GM12865 (cell line): ENCODE data around the gene POLR2C.
"Not testable (repeated sequence)": the region's sequence is repeated elsewhere in the genome, so short reads cannot be mapped to it uniquely, and the experiment has no call there.

Source experiments
- DNase-seq: peaks from one replicate; pipeline ENCODE4 v3.0.0; 2010; ENCODE audit warnings: low read depth
- H3K4me3 ChIP-seq: 2 replicates; pipeline ENCODE4 v1.5.1; 2011; ENCODE audit warnings: mild to moderate bottlenecking, low read depth, low read length, control low read depth
- TF ChIP-seq, protein P1 (sequence below): IDR thresholded peaks from 2 replicates; pipeline ENCODE4 v1.5.1; 2011; ENCODE audit warnings: low read length, control low read depth, low read depth, inconsistent platforms; ENCODE audit not compliant: insufficient read depth; ENCODE audit errors: missing control alignments

Gene POLR2C

DNA sequence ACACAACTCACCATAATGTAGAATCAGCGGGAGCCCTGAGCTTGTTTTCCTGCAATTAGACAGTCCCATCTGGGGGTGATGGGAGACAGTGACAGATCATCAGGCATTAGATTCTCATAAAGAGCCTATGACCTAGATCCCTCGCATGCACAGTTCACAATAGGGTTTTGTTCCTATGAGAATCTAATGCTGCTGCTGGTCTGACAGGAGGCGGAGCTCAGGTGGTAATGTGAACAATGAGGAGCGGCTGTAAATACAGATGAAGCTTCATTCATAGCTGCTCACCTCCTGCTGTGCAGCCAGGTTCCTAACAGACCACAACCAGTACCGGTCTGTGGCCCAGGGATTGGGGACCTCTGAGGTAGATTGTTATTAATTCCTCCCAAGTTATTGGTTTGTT is 26.8 kb downstream of the POLR2C start:
- no peak overlapping the region for H3K4me3 ChIP-seq
- TF ChIP-seq, protein P1, sequence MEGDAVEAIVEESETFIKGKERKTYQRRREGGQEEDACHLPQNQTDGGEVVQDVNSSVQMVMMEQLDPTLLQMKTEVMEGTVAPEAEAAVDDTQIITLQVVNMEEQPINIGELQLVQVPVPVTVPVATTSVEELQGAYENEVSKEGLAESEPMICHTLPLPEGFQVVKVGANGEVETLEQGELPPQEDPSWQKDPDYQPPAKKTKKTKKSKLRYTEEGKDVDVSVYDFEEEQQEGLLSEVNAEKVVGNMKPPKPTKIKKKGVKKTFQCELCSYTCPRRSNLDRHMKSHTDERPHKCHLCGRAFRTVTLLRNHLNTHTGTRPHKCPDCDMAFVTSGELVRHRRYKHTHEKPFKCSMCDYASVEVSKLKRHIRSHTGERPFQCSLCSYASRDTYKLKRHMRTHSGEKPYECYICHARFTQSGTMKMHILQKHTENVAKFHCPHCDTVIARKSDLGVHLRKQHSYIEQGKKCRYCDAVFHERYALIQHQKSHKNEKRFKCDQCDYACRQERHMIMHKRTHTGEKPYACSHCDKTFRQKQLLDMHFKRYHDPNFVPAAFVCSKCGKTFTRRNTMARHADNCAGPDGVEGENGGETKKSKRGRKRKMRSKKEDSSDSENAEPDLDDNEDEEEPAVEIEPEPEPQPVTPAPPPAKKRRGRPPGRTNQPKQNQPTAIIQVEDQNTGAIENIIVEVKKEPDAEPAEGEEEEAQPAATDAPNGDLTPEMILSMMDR: no peak

DNA sequence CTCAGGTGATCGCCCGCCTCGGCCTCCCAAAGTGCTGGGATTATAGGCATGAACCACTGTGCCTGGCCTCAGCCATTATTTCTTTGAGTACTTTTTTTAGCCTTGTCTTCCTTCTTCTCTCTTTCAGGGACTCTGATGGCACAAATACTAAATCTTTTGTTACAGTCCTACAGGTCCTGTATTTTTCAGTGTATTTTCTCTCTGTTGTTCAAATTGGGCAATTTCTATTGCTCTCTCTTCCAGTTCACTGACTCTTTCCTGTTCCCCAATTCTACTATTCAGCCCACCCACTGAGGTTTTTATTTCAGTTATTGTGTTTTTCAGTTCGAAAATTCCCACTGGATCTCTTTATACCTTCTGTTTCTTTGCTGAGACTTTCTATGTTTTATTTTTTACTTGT is 31.3 kb downstream of the POLR2C start:
- TF ChIP-seq, protein P1: no peak
- DNase-seq: no peak
- no peak overlapping the region for H3K4me3 ChIP-seq

More for the DNA sequence above, 26.8 kb downstream of the POLR2C start:
- DNase-seq: no peak

DNA sequence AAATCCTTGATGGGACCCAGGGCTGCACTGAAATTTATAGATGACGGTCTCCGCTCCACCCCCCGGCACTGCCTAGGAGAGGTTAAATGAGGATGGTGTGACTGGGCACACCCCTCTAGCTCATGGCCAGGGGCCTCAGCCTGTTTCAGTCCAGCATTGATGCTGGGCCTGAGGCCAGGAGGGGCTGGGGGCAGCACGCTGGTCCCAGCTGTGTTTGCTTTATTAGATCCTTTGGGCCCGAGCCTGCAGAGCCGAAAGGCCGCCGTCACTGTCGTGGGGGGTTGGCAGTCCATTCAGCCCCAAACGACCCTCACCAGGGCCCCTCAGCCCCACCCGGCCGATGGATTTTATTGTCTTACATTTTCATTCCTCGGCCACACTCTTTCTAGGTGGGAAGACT is 34.6 kb downstream of the POLR2C start:
- TF ChIP-seq, protein P1: no peak
- no peak overlapping the region for H3K4me3 ChIP-seq
- DNase-seq: no peak

DNA sequence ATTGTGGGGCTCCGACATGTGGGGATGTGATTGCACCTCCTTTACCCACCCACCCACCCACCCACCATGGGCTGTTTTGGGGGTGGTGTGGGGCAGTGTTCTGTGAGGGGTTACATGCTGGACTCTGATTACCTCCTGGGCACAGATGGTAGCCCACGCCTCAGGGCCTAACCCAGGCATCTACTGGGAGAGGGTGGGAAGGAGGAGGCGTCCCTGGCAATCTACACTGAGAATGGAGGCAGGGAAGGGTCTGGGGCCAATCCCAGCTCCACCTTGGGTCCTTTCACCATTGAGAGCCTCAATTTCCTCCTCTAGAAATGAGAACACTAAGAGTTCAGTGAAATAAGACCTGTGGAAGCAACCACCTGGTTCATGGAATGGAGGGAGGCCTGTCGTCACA is 35.6 kb downstream of the POLR2C start:
- TF ChIP-seq, protein P1: no peak
- no peak overlapping the region for H3K4me3 ChIP-seq
- DNase-seq: no peak

DNA sequence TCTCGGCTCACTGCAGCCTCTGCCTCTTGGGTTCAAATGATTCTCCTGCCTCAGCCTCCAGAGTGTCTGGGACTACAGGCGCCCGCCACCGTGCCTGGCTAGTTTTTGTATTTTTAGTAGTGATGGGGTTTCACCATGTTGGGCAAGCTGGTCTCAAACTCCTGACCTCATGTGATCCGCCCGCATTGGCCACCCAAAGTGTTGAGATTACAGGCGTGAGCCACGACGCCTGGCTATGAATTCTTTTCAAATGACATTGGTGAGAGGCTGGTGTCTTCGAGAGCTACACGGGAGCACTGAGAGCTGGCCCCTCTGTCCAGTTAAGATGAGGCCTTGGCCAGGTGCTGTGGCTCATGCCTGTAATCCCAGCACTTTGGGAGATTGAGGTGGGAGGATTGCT is 37.5 kb downstream of the POLR2C start:
- not testable (repeated sequence) for H3K4me3 ChIP-seq, DNase-seq

DNA sequence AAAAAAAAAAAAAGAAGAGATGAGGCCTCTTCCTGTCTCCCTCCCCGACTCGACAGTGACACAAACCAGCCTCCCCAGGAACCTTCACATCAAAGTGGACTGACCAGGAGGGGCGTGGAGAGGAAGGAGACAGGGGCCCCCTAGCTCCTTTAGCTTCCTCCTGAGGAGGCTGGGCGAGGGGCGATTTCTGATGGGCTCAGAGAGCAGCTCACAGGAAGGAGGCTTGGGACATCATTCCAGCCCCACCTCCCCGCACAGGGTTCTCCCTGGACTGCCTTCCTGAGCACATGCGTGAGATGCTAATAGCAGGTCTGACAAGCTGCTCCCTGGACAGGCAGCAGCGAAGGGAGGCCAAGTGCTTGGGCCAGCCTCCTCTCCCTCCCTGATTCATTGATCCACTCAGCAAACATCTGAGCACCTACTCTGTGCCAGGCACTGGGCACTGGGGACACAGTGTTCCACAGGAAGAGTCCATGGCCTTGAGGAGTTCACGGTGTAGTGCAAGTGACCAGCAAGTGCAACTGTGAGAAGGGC is 38.2 kb downstream of the POLR2C start:
- TF ChIP-seq, protein P1: no peak
- no peak for DNase-seq
- no peak overlapping the region for H3K4me3 ChIP-seq

DNA sequence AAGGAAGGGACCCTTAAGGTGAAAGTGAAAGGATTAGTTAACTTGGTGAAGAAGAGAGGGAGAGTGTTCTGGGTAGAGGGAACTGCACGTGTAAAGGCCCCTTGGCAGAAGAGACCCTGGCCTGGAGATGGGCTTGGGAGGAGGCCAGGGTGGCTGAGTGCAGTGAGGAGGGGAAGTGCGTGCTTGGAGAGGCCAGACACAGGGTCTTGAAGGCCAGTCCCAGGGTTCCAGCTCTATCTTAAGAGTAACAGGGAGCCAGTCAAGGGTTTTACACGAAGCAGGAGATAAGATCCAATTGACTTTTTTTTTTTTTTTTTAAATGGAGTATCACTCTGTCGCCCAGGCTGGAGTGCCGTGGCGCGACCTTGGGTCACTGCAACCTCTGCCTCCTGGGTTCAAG is 39.0 kb downstream of the POLR2C start:
- H3K4me3 ChIP-seq: no peak overlapping the region
- no peak for DNase-seq
- TF ChIP-seq, protein P1: no peak
